ENCODE measurements around the gene TEC. TPM values are rescaled to one million over a fixed set of nuclear protein-coding genes. Genes with fewer than 3 reads are reported as not detected.

TEC gene
- total and polyA plus RNA-seq, 12 donors, result 1.4 to 8.0 (median 4.7) TPM

- Histone ChIP-seq H3K4me3 (no peak overlapping the region), H3K4me1 (replicated peaks in 1 of 2) (peaks cover 9 to 11% of the 10 kb centered on the region in 2 donors), H3K36me3 (replicated peaks in 1 of 2) (no peaks in the 10 kb centered on the region), H3K27me3 (no peaks in the 10 kb centered on the region), H3K9me3 (replicated peaks in 1 of 3) (no peaks in the 10 kb centered on the region), H3K27ac (no peak overlapping the region)
- no peak for DNase-seq
- intact Hi-C loops (cut with DNase I), result no loop called here
- WGBS, 4 donors, result 86 to 97% (median 95%) methylated on average over 3 of the region's 3 CpGs
- TF ChIP-seq CTCF (IDR thresholded peaks at IDR 0.05) (no peak), POLR2A (IDR thresholded peaks at IDR 0.05) (no peak)
These were observed 75.6 kb downstream of the TEC start for GRCh38 chr4:48193921-48194468.

DNA sequence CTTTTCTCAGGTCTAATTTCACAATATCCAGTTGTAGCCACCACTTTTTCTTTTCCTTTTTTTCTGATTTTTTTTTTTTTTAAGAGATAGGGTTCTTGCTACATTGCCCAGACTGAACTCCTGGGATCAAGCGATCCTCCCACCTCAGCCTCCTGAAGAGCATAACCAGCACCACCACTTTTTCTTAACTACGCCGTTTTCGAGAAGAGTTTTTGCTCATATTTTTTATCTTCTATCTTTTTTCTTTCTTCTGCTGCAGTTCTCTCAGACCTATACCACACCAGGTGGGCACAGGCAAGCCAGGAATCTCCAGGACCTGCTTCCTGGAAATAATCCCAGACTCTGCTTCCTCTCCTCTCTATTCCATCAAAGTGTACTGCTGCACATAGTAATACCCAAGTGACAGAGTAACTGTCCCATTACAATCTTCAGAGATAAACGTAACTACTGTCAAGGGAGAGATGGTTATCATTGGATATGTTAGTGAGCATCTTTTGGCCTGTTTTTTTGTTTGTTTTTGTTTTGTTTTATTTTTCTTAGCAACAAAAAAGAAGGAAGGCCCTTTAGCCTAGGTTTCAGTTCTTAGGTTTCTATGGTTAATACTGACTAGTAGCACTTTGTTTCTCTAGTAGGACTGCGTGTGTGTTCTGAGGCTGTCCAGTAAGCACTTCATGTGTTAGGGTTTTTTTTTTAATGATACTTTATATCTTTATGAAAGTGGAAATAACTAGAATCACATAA, 76.4 kb downstream of the TEC start:
- 88 to 92% (median 90%) methylated on average over 6 of the region's 6 CpGs for WGBS, 4 donors

DNA sequence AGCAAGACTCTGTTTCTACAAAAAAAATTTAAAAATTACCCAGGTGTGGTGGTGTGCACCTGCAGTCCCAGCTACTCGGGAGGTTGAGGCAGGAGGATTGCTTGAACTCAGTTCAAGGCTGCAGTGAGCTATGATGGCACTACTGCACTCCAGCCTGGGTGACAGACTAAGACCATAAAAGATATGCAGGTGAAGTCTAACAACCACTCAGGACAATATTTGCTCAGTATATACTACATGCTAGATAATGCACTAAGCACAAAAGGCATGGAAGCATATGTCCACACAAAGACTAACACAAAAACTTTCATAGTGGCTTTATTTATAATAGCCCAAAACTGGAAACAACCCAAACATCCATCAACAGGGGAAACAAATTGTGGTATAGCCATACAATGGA, 77.9 kb downstream of the TEC start:
- no peaks in the 10 kb centered on the region for H3K36me3 ChIP-seq (replicated peaks in 1 of 2)
- peaks cover 9 to 11% of the 10 kb centered on the region in 2 donors for H3K4me1 ChIP-seq (replicated peaks in 1 of 2)
- no peaks in the 10 kb centered on the region for H3K27me3 ChIP-seq
- intact Hi-C loops (cut with DNase I), result no loop called here
- no peak overlapping the region for H3K27ac ChIP-seq
- no peak for DNase-seq
- TF ChIP-seq CTCF (IDR thresholded peaks at IDR 0.05), result no peak
- no peak for TF ChIP-seq POLR2A (IDR thresholded peaks at IDR 0.05)
- H3K9me3 ChIP-seq (replicated peaks in 1 of 3), result no peaks in the 10 kb centered on the region
- no peak overlapping the region for H3K4me3 ChIP-seq
- 83 to 91% (median 90%) methylated on average over 1 of the region's 1 CpG for WGBS, 4 donors

More for the DNA sequence above, 76.4 kb downstream of the TEC start:
- Histone ChIP-seq H3K4me3 (no peak overlapping the region), H3K9me3 (replicated peaks in 1 of 3) (no peaks in the 10 kb centered on the region), H3K27me3 (no peaks in the 10 kb centered on the region), H3K4me1 (replicated peaks in 1 of 2) (peaks cover 9 to 11% of the 10 kb centered on the region in 2 donors), H3K27ac (no peak overlapping the region), H3K36me3 (replicated peaks in 1 of 2) (no peaks in the 10 kb centered on the region)
- DNase-seq, result no peak
- TF ChIP-seq CTCF (IDR thresholded peaks at IDR 0.05) (no peak), POLR2A (IDR thresholded peaks at IDR 0.05) (no peak)
- intact Hi-C loops (cut with DNase I), result no loop called here

DNA sequence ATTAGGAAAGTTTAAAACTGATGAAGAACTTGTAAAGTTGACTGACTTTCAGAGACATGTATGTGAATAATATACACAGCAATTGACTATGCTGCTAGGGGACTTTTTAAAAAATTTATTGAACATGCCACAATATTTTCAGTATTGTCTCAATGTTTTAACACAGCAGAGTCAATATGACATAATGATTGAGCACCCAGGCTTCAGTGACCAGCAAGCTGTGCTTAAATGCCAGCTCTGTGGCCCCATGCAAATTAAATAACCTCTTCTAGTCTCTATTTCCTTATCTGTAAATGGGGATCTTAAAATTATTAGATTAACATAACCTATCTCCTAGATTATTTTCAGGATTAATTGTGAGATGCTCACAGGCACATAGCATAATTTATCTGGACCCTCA, 78.8 kb downstream of the TEC start:
- H3K4me3 ChIP-seq, result no peak overlapping the region
- no peaks in the 10 kb centered on the region for H3K36me3 ChIP-seq (replicated peaks in 1 of 2)
- H3K27ac ChIP-seq, result no peak overlapping the region
- TF ChIP-seq POLR2A (IDR thresholded peaks at IDR 0.05), result no peak
- TF ChIP-seq CTCF (IDR thresholded peaks at IDR 0.05), result no peak
- intact Hi-C loops (cut with DNase I), result no loop called here
- no peaks in the 10 kb centered on the region for H3K27me3 ChIP-seq
- DNase-seq, result no peak
- H3K4me1 ChIP-seq (replicated peaks in 1 of 2), result peaks cover 7 to 8% of the 10 kb centered on the region in 2 donors
- no peaks in the 10 kb centered on the region for H3K9me3 ChIP-seq (replicated peaks in 1 of 3)
